HEK293T (cell line): ENCODE measurements around the gene TP53INP2.

Experiments
- ARNT ChIP-seq: fragments of 450-650 bp; IDR thresholded peaks from 2 replicates; pipeline ENCODE4 v1.6.1; 2017; ENCODE audit warnings: mild to moderate bottlenecking
- BHLHE40 ChIP-seq: fragments of 450-650 bp; IDR thresholded peaks from 2 replicates; pipeline ENCODE4 v1.6.1; 2016; ENCODE audit warnings: mild to moderate bottlenecking, moderate library complexity, borderline replicate concordance
- CTBP1 ChIP-seq: fragments of 450-650 bp; IDR thresholded peaks from 2 replicates; pipeline ENCODE4 v1.6.1; 2016; ENCODE audit warnings: borderline replicate concordance
- ELF4 ChIP-seq: fragments of 450-650 bp; IDR thresholded peaks from 2 replicates; pipeline ENCODE4 v1.6.1; 2017; ENCODE audit warnings: antibody characterized with exemption
- FOXA1 ChIP-seq: fragments of 450-650 bp; IDR thresholded peaks from 2 replicates; pipeline ENCODE4 v1.6.1; 2016; ENCODE audit warnings: mild to moderate bottlenecking
- FOXM1 ChIP-seq: fragments of 450-650 bp; IDR thresholded peaks from 2 replicates; pipeline ENCODE4 v1.6.1; 2017; ENCODE audit warnings: mild to moderate bottlenecking, borderline replicate concordance
- HDGF ChIP-seq: fragments of 450-650 bp; IDR thresholded peaks from 2 replicates; pipeline ENCODE4 v1.6.1; 2017; ENCODE audit warnings: antibody characterized with exemption, borderline replicate concordance
- SP1 ChIP-seq: fragments of 450-650 bp; IDR thresholded peaks from 2 replicates; pipeline ENCODE4 v1.6.1; 2017
- SUZ12 ChIP-seq: fragments of 450-650 bp; IDR thresholded peaks from 2 replicates; pipeline ENCODE4 v1.6.1; 2016; ENCODE audit warnings: mild to moderate bottlenecking
- TARDBP ChIP-seq: fragments of 450-650 bp; IDR thresholded peaks from 2 replicates; pipeline ENCODE4 v1.6.1; 2016
- ZNF384 ChIP-seq: fragments of 450-650 bp; IDR thresholded peaks from 2 replicates; pipeline ENCODE4 v1.6.1; 2016
- TF ChIP-seq, protein P1 (sequence below): fragments of 450-650 bp; IDR thresholded peaks from 2 replicates; pipeline ENCODE4 v1.6.1; 2016

DNA sequence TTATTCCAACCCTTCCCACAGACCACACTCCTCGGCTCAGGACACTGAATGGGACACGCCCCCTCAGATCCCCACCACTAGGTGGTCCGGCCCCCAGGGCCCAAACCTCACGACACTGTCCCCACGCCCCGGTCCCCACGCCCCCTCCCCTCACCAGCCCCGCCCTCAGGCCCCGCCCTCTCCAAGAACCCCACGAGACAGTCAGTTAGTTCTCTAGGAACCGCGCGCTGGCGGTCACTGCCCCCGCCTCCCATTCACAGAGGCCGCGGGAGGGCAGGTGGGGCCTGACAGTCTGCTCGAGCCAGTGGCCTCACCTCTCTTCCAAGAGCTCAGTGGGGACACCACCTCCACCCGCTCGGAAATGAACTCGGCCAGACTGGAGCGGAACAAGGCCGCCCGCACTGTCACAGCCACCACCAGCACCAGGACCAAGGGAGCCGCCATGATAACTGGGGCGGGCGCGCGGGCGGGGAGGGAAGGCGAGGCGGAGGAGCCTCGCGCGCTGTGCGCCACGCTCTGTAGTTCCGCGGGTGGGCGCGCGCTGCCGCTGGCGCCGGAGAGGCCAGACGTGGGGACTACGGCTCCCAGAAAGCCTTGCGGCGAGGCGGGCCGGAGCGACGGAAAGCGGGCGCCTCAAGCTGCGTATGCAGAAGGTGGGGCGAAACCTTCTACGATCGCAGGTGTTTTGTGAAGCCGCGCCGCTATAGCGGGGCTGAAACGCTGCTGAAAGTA, 27.3 kb upstream of the TP53INP2 start, which contains the start of gene PIGU:
- TF ChIP-seq SP1 (no peak), HDGF (no peak), ARNT (no peak), FOXM1 (no peak), TARDBP (no peak), BHLHE40 (no peak), SUZ12 (no peak), FOXA1 (no peak), ELF4 (no peak), CTBP1 (no peak), ZNF384 (no peak)
- TF ChIP-seq, protein P1, sequence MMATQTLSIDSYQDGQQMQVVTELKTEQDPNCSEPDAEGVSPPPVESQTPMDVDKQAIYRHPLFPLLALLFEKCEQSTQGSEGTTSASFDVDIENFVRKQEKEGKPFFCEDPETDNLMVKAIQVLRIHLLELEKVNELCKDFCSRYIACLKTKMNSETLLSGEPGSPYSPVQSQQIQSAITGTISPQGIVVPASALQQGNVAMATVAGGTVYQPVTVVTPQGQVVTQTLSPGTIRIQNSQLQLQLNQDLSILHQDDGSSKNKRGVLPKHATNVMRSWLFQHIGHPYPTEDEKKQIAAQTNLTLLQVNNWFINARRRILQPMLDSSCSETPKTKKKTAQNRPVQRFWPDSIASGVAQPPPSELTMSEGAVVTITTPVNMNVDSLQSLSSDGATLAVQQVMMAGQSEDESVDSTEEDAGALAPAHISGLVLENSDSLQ: no peak
